AG04449 (cell line): ENCODE measurements around the gene RASL11B.

Experiments
- CTCF ChIA-PET: fragments of 350-600 bp; formaldehyde crosslinking; extraction: SDS; loops from one replicate; lab custom pipeline; 2021; ENCODE audit warnings: antibody characterized with exemption; lab: Yijun Ruan, JAX
- POLR2A ChIA-PET: fragments of 400-600, 350-600 bp; formaldehyde crosslinking; extraction: SDS; loops from one replicate; lab custom pipeline; 2020; ENCODE audit warnings: antibody characterized with exemption, inconsistent platforms; lab: Yijun Ruan, JAX
- DNase-seq: peaks from one replicate; pipeline ENCODE4 v3.0.0-alpha.2; 2010; ENCODE audit warnings: low read depth, low spot score
- H3K4me3 ChIP-seq: 2 replicates; pipeline ENCODE4 v1.5.1; 2011; ENCODE audit warnings: low read depth, mild to moderate bottlenecking, control low read depth, low read length
- CTCF ChIP-seq: IDR thresholded peaks from one replicate; pipeline ENCODE4 v1.5.1; 2011; ENCODE audit warnings: mild to moderate bottlenecking, moderate library complexity, low read length, control low read depth, inconsistent platforms; ENCODE audit not compliant: insufficient read depth; ENCODE audit errors: missing control alignments

The RASL11B gene

GRCh38 chr4:52843351-52843750 lies 18.8 kb upstream of the RASL11B start:
- ChIA-PET POLR2A (no interaction called here), CTCF (no interaction called here)
- no peak overlapping the region for H3K4me3 ChIP-seq
- DNase-seq: no peak
- TF ChIP-seq CTCF: no peak

GRCh38 chr4:52843958-52844357 lies 18.2 kb upstream of the RASL11B start:
- DNase-seq: no peak
- POLR2A ChIA-PET: no interaction called here
- TF ChIP-seq CTCF: no peak
- H3K4me3 ChIP-seq: no peak overlapping the region
- CTCF ChIA-PET: no interaction called here

- no peak for TF ChIP-seq CTCF
- ChIA-PET POLR2A (no interaction called here), CTCF (no interaction called here)
- H3K4me3 ChIP-seq: no peak overlapping the region
- no peak for DNase-seq
Observed at GRCh38 chr4:52844596-52844995, 17.5 kb upstream of the RASL11B start.

DNA sequence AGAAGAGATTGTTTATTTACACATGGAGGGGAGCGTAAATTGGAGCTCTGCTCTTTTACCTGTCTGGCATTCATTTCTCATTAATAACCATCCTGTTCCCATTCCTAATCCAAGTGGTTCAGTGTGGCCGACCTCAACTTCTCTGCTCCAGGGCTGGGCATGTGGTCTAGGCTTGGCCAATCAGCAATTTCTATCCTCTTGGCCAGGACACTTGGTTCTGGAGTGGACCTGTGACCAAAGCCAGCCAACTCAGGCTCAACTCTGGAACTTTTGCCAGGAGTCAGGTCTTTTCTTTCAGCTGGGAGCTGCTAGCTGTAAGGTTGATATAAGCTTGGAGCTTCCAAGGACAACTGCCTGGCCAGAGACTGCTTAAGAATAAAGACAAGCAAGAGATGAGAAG lies 15.6 kb upstream of the RASL11B start:
- no peak for DNase-seq
- ChIA-PET CTCF (no interaction called here), POLR2A (no interaction called here)
- H3K4me3 ChIP-seq: no peak overlapping the region
- no peak for TF ChIP-seq CTCF

DNA sequence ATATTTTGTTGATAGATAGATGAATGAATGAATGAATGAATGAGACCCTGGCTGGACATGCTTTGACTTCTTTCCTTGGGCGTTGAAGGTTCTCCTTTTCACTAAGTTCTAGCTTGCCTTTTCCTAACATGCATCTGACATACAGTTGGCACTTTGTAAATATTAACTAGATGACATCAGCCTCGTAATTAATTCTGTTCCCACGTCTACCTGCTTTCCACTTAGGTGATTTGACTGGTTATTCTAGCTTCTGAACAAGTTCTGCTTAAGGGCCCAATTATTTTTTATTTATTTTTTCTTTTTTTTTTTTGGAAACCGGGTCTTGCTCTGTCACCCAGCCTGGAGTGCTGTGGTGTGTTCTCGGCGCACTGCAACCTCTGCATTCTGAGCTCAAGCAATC lies 13.9 kb upstream of the RASL11B start:
- H3K4me3 ChIP-seq: no peak overlapping the region
- no peak for DNase-seq
- POLR2A ChIA-PET: interaction anchor here (0.6 to 0.8 kb wide), 2 partner anchors 103 to 1432 kb away, joined by 3 to 4 read pairs; no protein-coding TSS in a partner anchor
- CTCF ChIA-PET: interaction anchor here (1.1 to 1.4 kb wide), 2 partner anchors 9 to 137 kb away, joined by 4 read pairs; no protein-coding TSS in a partner anchor
- no peak for TF ChIP-seq CTCF

DNA sequence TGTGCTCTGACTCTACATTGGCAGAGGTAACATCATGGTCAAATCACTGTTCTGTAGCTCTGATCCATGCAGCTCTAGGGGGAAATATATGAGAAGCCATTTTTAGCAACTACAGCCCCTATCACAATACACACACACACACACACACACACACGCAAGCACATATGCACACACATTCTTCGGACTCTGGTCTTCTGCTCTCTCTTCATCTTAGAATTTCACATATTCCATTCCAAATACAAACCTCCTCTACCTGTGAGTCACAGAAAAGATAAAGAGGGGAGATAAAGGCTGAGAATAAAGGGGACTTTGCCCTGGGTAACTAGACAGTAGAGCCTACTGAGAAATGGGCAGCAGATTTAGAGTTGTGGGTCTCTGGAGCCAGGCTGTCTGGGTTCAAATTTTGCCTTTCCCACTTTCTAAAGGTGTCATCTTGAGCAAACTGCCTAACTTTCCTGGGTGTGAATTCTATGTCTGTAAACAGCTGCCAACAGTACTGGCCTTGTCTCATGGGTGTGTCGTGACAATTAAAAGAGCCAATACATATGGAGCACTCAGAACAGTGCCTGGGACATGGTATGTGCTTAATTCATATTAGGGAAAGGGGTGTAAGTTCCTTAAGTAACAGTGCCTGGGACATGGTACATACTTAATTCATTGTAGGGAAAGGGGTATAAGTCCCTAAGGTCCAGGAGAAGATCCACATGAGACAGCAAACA lies 11.6 kb upstream of the RASL11B start:
- POLR2A ChIA-PET: no interaction called here
- TF ChIP-seq CTCF: no peak
- DNase-seq: no peak
- CTCF ChIA-PET: no interaction called here
- no peak overlapping the region for H3K4me3 ChIP-seq
